Psoas muscle (tissue), 8 donors: ENCODE results near the gene RINT1. TPM values are rescaled to one million over a fixed set of nuclear protein-coding genes. Genes with fewer than 3 reads are reported as not detected.
A peak's percentile ranks its signal among the peaks of the same experiment; 100 is the strongest.
"Not testable (repeated sequence)": the region's sequence is repeated elsewhere in the genome, so short reads cannot be mapped to it uniquely, and the experiment has no call there.

Experiments used
- ATAC-seq, 4 donors: fragments of 200-7000 bp; cut with Tn5 transposase; one replicate each; pipeline ENCODE4 v1.9.1; 2020; ENCODE audit warnings: moderate library complexity in 3 of 4, mild to moderate bottlenecking in 2 of 4
- DNase-seq, 2 donors: peaks; one replicate each; pipeline ENCODE4 v3.0.0-alpha.2; 2020
- H3K27ac ChIP-seq: fragments of 200-600 bp; one replicate; pipeline ENCODE4 v1.8.0; 2022
- H3K27me3 ChIP-seq, 3 donors: fragments of 200-600 bp in 1 of 3; one replicate each; pipeline versions ENCODE4 v1.6.1 to v1.8.0; 2013 to 2022; ENCODE audit warnings: low read length in 2 of 3, mild to moderate bottlenecking in 2 of 3, moderate library complexity in 1 of 3; ENCODE audit not compliant: insufficient read depth in 3 of 3
- H3K36me3 ChIP-seq, 2 donors: fragments of 200-600 bp in 1 of 2; one replicate each; pipeline versions ENCODE4 v1.6.1 to v1.8.0; 2013 to 2022; ENCODE audit warnings: low read depth in 1 of 2, mild to moderate bottlenecking in 1 of 2, moderate library complexity in 1 of 2; ENCODE audit not compliant: insufficient read depth in 1 of 2
- H3K4me1 ChIP-seq: fragments of 200-600 bp; one replicate; pipeline ENCODE4 v1.8.0; 2022
- H3K4me3 ChIP-seq: fragments of 200-600 bp; one replicate; pipeline ENCODE4 v1.8.0; 2022; ENCODE audit warnings: mild to moderate bottlenecking
- H3K9me3 ChIP-seq: fragments of 200-600 bp; one replicate; pipeline ENCODE4 v1.8.0; 2022
- WGBS, 3 donors: extraction: QIAGEN DNeasy Blood & Tissue Kit; methylation state at CpG; one replicate each; pipeline versions ENCODE4 v1.1.6 to v1.1.7; 2013; 5-methylcytosine and 5-hydroxymethylcytosine counted together
- intact Hi-C, 2 donors: fragments of 100-400 bp; cut with DNase I; formaldehyde crosslinking; loops; one replicate each; pipeline versions ENCODE4 v1.11.0 to v1.14.2; 2022
- polyA plus RNA-seq, 3 donors: library from polyadenylated mRNA; stranded (reverse); fragments of 200-250 nt; gene quantifications; one replicate each; pipeline ENCODE4 v1.2.3, GENCODE V29; 2013
- total RNA-seq, 4 donors: library from RNA; stranded (reverse); fragmentation: NEBNext Ultra II Directional in 2 of 4; extraction: Animal tissue kit (Norgen Biotek cat#: 25700) in 2 of 4; gene quantifications; one replicate each; pipeline versions ENCODE4 v1.2.1 to v1.2.4, GENCODE V29; 2021 to 2023
- TF ChIP-seq, protein P1 (sequence below): fragments of 200-600 bp; IDR thresholded peaks from one replicate; pipeline ENCODE4 v1.8.0; 2022; ENCODE audit warnings: antibody characterized with exemption
- donor health status: healthy with polysubstance abuse.
- donor health status: DM: no; HTN: no; CAD: no; lungs with moderate emphysema.
- donor health status: Bipolar disorder and iron deficiency.
- donor health status: healthy.
- donor health status: DM: yes; HTN: yes; CAD: no.
- donor health status: DM: no; HTN: no; CAD: no.
- donor health status: DM: no; HTN: no; CAD: no.
- donor health status: DM: yes; HTN: yes; CAD: no.

Gene RINT1
- total and polyA plus RNA-seq, 7 donors, result 10.9 to 21.5 (median 19.7) TPM

DNA sequence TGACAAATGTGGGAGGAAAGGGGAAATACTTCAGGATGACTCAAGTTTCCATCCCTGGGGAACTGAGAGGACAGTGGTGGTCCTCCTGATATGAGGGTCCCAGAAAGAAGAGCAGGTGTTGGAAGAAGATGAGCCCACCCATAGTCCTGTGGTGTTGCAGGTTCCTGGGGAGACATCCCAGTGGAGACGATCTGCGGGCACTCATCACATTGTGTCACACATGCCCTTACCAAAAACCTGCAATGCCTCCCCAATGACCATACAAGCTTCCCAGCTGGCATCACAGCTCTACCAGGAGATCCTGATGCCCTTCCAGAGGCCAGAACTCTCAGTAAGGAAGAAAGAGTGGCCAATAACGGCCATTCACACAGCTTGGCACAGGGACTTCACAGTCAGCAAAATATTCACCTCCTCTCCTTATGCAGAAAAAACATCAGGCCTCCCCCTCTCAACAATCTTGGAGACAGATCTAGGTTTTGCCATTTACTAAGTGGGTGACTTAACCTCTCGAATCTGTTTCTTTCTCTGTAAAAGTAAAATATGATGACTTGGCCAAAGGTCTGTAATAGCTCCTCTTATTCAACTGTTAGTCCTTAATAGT lies 19.0 kb upstream of the RINT1 start:
- H3K9me3 ChIP-seq, result no peaks in the 10 kb centered on the region
- DNase-seq (no peak), ATAC-seq (no peak)
- TF ChIP-seq, protein P1, sequence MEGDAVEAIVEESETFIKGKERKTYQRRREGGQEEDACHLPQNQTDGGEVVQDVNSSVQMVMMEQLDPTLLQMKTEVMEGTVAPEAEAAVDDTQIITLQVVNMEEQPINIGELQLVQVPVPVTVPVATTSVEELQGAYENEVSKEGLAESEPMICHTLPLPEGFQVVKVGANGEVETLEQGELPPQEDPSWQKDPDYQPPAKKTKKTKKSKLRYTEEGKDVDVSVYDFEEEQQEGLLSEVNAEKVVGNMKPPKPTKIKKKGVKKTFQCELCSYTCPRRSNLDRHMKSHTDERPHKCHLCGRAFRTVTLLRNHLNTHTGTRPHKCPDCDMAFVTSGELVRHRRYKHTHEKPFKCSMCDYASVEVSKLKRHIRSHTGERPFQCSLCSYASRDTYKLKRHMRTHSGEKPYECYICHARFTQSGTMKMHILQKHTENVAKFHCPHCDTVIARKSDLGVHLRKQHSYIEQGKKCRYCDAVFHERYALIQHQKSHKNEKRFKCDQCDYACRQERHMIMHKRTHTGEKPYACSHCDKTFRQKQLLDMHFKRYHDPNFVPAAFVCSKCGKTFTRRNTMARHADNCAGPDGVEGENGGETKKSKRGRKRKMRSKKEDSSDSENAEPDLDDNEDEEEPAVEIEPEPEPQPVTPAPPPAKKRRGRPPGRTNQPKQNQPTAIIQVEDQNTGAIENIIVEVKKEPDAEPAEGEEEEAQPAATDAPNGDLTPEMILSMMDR, result no peak
- intact Hi-C loops, result no loop called here
- H3K27me3 ChIP-seq, result no peaks in the 10 kb centered on the region
- 65 to 92% (median 82%) methylated on average over 4 of the region's 4 CpGs for WGBS, 3 donors
- no peak overlapping the region for H3K27ac ChIP-seq
- H3K4me1 ChIP-seq, result peaks cover 4% of the 10 kb centered on the region
- H3K36me3 ChIP-seq, result peaks cover 0 to 4% of the 10 kb centered on the region in 2 donors
- H3K4me3 ChIP-seq, result no peak overlapping the region

DNA sequence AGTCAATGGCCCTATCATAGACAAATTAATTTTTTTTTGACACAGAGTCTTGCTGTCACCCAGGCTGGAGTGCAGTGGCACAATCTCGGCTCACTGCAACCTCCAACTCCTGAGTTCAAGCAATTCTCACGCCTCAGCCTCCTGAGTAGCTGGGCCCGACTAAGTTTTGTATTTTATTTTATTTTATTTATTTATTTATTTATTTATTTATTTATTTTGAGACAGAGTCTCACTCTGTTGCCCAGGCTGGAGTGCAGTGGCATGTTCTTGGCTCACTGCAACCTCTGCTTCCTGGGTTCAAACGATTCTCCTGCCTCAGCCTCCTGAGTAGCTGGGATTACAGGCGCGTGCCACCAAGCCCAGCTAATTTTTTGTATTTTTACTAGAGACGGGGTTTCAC lies 16.4 kb upstream of the RINT1 start:
- H3K4me1 ChIP-seq, H3K4me3 ChIP-seq, ATAC-seq, H3K27ac ChIP-seq, H3K27me3 ChIP-seq, intact Hi-C loops, H3K9me3 ChIP-seq, DNase-seq: not testable (repeated sequence)
- H3K36me3 ChIP-seq, result peaks cover 0 to 12% of the 10 kb centered on the region in 2 donors
- WGBS, 3 donors, result 94 to 96% (median 95%) methylated on average over 7 of the region's 7 CpGs

DNA sequence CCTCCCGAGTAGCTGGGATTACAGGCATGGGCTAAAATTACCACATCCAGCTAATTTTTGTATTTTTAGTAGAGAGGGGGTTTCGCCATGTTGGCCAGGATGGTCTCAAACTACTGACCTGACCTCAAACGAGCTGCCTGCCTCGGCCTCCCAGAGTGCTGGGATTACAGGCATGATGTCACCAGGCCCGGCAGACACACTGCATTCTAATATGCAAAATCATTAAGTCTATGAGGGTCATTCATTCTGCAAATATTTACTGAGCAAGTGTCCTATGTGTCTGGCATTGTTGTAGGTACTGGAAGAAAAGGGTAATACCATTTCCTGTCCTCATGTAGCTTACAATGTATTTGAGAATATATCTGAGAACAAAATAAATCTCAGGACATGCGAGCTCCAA lies 12.6 kb upstream of the RINT1 start:
- Histone ChIP-seq H3K9me3 (no peaks in the 10 kb centered on the region), H3K4me1 (peaks cover 8% of the 10 kb centered on the region), H3K27ac (no peak overlapping the region), H3K4me3 (no peak overlapping the region), H3K36me3 (peaks cover 0 to 12% of the 10 kb centered on the region in 2 donors), H3K27me3 (no peaks in the 10 kb centered on the region)
- ATAC-seq (no peak), DNase-seq (no peak)
- WGBS, 3 donors, result 82 to 88% (median 84%) methylated on average over 6 of the region's 6 CpGs
- intact Hi-C loops, result no loop called here
- TF ChIP-seq, protein P1, result no peak

DNA sequence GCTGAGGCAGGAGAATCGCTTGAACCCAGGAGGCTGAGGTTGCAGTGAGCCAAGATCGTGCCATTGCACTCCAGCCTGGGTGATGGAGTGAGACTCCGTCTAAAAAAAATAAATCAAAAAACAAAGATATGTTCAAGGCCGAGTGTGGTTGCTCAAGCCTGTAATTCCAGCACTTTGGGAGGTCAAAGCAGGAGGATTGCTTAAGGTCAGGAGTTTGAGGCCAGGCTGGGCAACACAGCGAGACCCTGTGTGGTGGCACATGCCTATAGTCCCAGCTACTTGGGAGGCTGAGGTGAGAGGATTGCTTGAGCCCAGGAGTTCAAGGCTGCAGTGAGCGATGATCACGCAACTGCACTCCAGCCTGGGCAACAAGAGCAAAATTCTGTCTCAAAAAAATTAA lies 11.4 kb upstream of the RINT1 start:
- Histone ChIP-seq H3K4me3 (peak overlapping the region; percentile 97), H3K27ac (peak overlapping the region; percentile 96), H3K36me3 (peaks cover 0 to 12% of the 10 kb centered on the region in 2 donors)
- ATAC-seq, H3K27me3 ChIP-seq, H3K4me1 ChIP-seq, H3K9me3 ChIP-seq, DNase-seq, intact Hi-C loops: not testable (repeated sequence)
- 94 to 96% (median 94%) methylated on average over 7 of the region's 7 CpGs for WGBS, 3 donors

DNA sequence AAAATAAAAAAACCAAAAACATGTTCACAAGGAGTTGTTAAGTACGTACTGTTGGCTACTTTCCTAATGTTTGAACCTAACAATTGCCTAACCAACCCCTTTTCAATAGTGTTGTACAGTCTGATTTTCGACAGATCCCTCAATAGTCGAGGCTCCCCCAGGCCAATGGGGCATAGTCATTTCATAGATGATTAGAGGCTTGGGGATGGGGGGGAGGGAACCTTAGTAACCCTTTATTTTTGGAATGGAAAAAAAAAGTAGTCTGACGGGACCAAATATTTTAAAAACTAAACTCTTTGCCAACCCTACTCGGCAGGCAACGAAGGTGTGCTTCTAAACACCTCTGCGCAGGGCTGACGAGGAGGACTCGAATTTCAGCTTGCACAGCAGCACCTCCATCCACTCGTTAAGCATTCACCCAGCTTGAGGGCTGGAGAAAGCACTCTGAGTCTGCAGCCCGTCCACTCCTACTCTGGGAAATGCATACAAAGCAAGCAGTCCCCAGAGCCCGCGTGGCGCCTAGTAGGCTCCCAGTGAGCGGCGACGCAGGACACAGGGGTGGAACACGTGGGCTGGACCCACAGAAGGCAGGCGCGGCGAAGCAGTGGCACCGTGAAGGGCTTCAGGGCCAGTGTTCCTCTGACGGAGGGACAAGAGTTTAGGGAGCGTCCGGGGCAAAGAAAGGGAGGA lies 10.8 kb upstream of the RINT1 start:
- DNase-seq, result peak; percentile 68 to 77
- peaks cover 8% of the 10 kb centered on the region for H3K4me1 ChIP-seq
- H3K9me3 ChIP-seq, result no peaks in the 10 kb centered on the region
- H3K4me3 ChIP-seq, result peak overlapping the region; percentile 97
- 5 to 17% (median 7%) methylated on average over 23 to 25 of the region's 25 CpGs for WGBS, 3 donors
- H3K36me3 ChIP-seq, result peaks cover 0 to 12% of the 10 kb centered on the region in 2 donors
- TF ChIP-seq, protein P1, result no peak
- intact Hi-C loops, result no loop called here
- H3K27ac ChIP-seq, result peak overlapping the region; percentile 96
- peak; percentile 55 to 67 (median 65) for ATAC-seq
- no peaks in the 10 kb centered on the region for H3K27me3 ChIP-seq
